Placental epithelial cell (primary cell): ENCODE measurements around the gene PLEKHG4B. TPM values are rescaled to one million over a fixed set of nuclear protein-coding genes. Genes with fewer than 3 reads are reported as not detected.

Source experiments
- small RNA-seq: library from RNA; depleted of rRNA; stranded (forward); fragments of <200 nt; gene quantifications from one replicate; pipeline ENCODE3, GENCODE V24; 2012
- total RNA-seq: library from RNA; depleted of rRNA; stranded (reverse); fragments of >200 nt; gene quantifications from 2 replicates; pipeline ENCODE4 v1.2.3, GENCODE V29; 2012

PLEKHG4B gene
- 31.4 and 37.6 TPM in 2 replicates for total RNA-seq

GRCh38 chr5:91556-92263, at the start of gene PLEKHG4B:
Gene PLEKHG4B, plus strand, starts transcription at chr5:92168. Its CDS starts 64 bp downstream, at chr5:92232.

GRCh38 chr5:191036-191948, 99.3 kb downstream of the PLEKHG4B start, which contains the start of gene LRRC14B:
Gene LRRC14B, plus strand, starts transcription at chr5:191495. Its CDS starts 44 bp downstream, at chr5:191539.

GRCh38 chr5:217494-218456, 125.8 kb downstream of the PLEKHG4B start, which contains the start of the genes CCDC127 and SDHA:
Gene CCDC127, minus strand, starts transcription at chr5:218153. Its CDS starts 1,304 bp downstream, at chr5:216849.
Gene SDHA, plus strand, starts transcription at chr5:218320. Its CDS starts 36 bp downstream, at chr5:218356.

Small RNAs within 50 kb of the gene (small RNA-seq; reads per million reads assigned to genes)
- gene RF00019 = not detected

Other genes with a start within 250 kb of the PLEKHG4B start
- 0.11 TPM in 1 of 2 replicates, not detected in the other for gene LRRC14B, start 99.3 kb downstream of the PLEKHG4B start, total RNA-seq
- 3.3 and 5.5 TPM in 2 replicates for gene CCDC127, start 126.0 kb downstream of the PLEKHG4B start, total RNA-seq
- 84.8 and 91.2 TPM in 2 replicates for gene SDHA, start 126.2 kb downstream of the PLEKHG4B start, total RNA-seq
- gene PDCD6, start 179.5 kb downstream of the PLEKHG4B start, total RNA-seq = 94.2 and 100 TPM in 2 replicates
- 0.33 and 3.5 TPM in 2 replicates for gene AHRR, start 229.5 kb downstream of the PLEKHG4B start, total RNA-seq